HepG2 (cell line): ENCODE measurements around the gene MYLK3. TPM values are rescaled to one million over a fixed set of nuclear protein-coding genes. Genes with fewer than 3 reads are reported as not detected.

Experiments
- ATAC-seq: fragments of 200-7000 bp; cut with Tn5 transposase; 3 replicates; pipeline ENCODE4 v1.9.1; 2020; ENCODE audit warnings: mild to moderate bottlenecking, moderate library complexity
- BruUV-seq: library from RNA; stranded (reverse); fragments of 400-500 nt; replicated peaks from 2 replicates; lab custom pipeline; 2021; lab: Mats Ljungman, UMichigan
- CTCF ChIA-PET: fragments of 300-600 bp; formaldehyde crosslinking; extraction: SDS; loops from one replicate; lab custom pipeline; 2021; ENCODE audit warnings: low total read pairs, inconsistent platforms, low intra/inter-chr PET ratio; lab: Yijun Ruan, JAX
- POLR2A ChIA-PET: fragments of 350-600 bp; sonication (Branson Sonifier 250); formaldehyde crosslinking; loops from one replicate; lab custom pipeline; 2020; ENCODE audit warnings: antibody characterized with exemption, inconsistent platforms; lab: Yijun Ruan, JAX
- DNase-seq: peaks from one replicate; pipeline ENCODE4 v3.0.0-alpha.2; 2015; ENCODE audit warnings: low spot score
- FAIRE-seq: peaks from 3 replicates; lab custom pipeline; 2011; peaks lifted over from hg19 to GRCh38; lab: Jason Lieb, UNC
- H2AFZ ChIP-seq: one replicate; pipeline ENCODE4 v1.6.1; 2011; ENCODE audit warnings: low read length, inconsistent platforms
- H3K27ac ChIP-seq: fragments of 300-600 bp; 3 replicates; pipeline ENCODE4 v1.8.0; 2011; ENCODE audit warnings: mixed run types, mild to moderate bottlenecking, mixed read lengths, low read length, inconsistent platforms; ENCODE audit not compliant: insufficient read depth; ENCODE audit errors: extremely low read length
- H3K27me3 ChIP-seq, 2 experiments: fragments of 200-600 bp in 1 of 2; 2 replicates in 1 of 2; 3 replicates in 1 of 2; pipeline versions ENCODE4 v1.6.0 to v1.8.0; 2011; ENCODE audit warnings: low read length in 2 of 2, mild to moderate bottlenecking in 2 of 2, moderate library complexity in 2 of 2, inconsistent platforms in 1 of 2; ENCODE audit not compliant: insufficient read depth in 2 of 2, control insufficient read depth in 1 of 2
- H3K36me3 ChIP-seq, 2 experiments: fragments of 200-600 bp in 1 of 2; replicated peaks in 1 of 2; 2 replicates in 1 of 2; 3 replicates in 1 of 2; pipeline versions ENCODE4 v1.5.1 to v1.8.0; 2011; ENCODE audit warnings: low read length in 2 of 2, inconsistent platforms in 1 of 2; ENCODE audit not compliant: insufficient read depth in 2 of 2, control insufficient read depth in 1 of 2
- H3K4me1 ChIP-seq: 2 replicates; pipeline ENCODE4 v1.5.1; 2012; ENCODE audit warnings: low read length, inconsistent platforms; ENCODE audit not compliant: insufficient read depth
- H3K4me2 ChIP-seq: 2 replicates; pipeline ENCODE4 v1.6.0; 2011; ENCODE audit warnings: low read depth, low read length, inconsistent platforms
- H3K4me3 ChIP-seq, 3 experiments: fragments of 200-600 bp in 1 of 3; sonication (generic), shearing (Covaris generic) in 1 of 3; replicated peaks in 1 of 3; 2 replicates each; pipeline ENCODE4 v1.5.1; 2011 to 2016; ENCODE audit warnings: low read length in 3 of 3, inconsistent platforms in 2 of 3, low read depth in 2 of 3, mild to moderate bottlenecking in 2 of 3, control low read depth in 1 of 3, mixed read lengths in 1 of 3; ENCODE audit not compliant: insufficient read depth in 1 of 3
- H3K79me2 ChIP-seq: one replicate; pipeline ENCODE4 v1.6.1; 2011; ENCODE audit warnings: low read length, inconsistent platforms; ENCODE audit not compliant: insufficient read depth
- H3K9ac ChIP-seq: 2 replicates; pipeline ENCODE4 v1.6.0; 2011; ENCODE audit warnings: mild to moderate bottlenecking, low read depth, low read length, inconsistent platforms; ENCODE audit not compliant: insufficient read depth
- H3K9me3 ChIP-seq: 2 replicates; pipeline ENCODE4 v1.5.1; 2012; ENCODE audit warnings: mild to moderate bottlenecking, low read length
- H4K20me1 ChIP-seq: 2 replicates; pipeline ENCODE4 v1.6.0; 2011; ENCODE audit warnings: inconsistent platforms, mild to moderate bottlenecking, low read length, moderate library complexity; ENCODE audit not compliant: insufficient read depth
- ATF7-NPFF ChIP-seq: sonication (generic); formaldehyde crosslinking; IDR thresholded peaks from 2 replicates; pipeline ENCODE4 v1.8.1; 2023; ENCODE audit warnings: mild to moderate bottlenecking, low read depth, missing genetic modification reagents, moderate library complexity
- CHD2 ChIP-seq: IDR thresholded peaks from 2 replicates; pipeline ENCODE4 v1.6.1; 2011; ENCODE audit warnings: low read depth, low read length, improper control_type of control experiment
- HNF4A ChIP-seq: sonication (generic); formaldehyde crosslinking; IDR thresholded peaks from 2 replicates; pipeline ENCODE4 v1.4.0; 2020; ENCODE audit warnings: missing genetic modification reagents
- RBM22 ChIP-seq: fragments of 200-400 bp; formaldehyde crosslinking; optimal IDR thresholded peaks from 2 replicates; pipeline ENCODE3; 2017; ENCODE audit warnings: mild to moderate bottlenecking, low read length, moderate library complexity
- RELA ChIP-seq: sonication (generic); formaldehyde crosslinking; IDR thresholded peaks from 2 replicates; pipeline ENCODE4 v1.4.0; 2020; ENCODE audit warnings: missing genetic modification reagents
- RFX1 ChIP-seq: fragments of 450-650 bp; IDR thresholded peaks from 2 replicates; pipeline ENCODE4 v1.6.1; 2017
- ZNF605 ChIP-seq: sonication (generic); formaldehyde crosslinking; IDR thresholded peaks from 2 replicates; pipeline ENCODE4 v1.8.0; 2022; ENCODE audit warnings: mild to moderate bottlenecking, missing genetic modification reagents
- WGBS: methylation state at CpG from one replicate; pipeline ENCODE4 v1.1.6; 2017; ENCODE audit warnings: low lambda C conversion rate; 5-methylcytosine and 5-hydroxymethylcytosine counted together
- in situ Hi-C: cut with HindIII; loops from 2 replicates; pipeline ENCODE4 v1.10.0; 2017; ENCODE audit warnings: low pct_unique_long_range_greater_than_20kb; ENCODE audit not compliant: extremely low pct_ligation_motif_present
- intact Hi-C: fragments of 100-400 bp; cut with micrococcal nuclease; formaldehyde crosslinking; loops from one replicate; pipeline ENCODE4 v1.10.0; 2022; ENCODE audit not compliant: unreplicated experiment
- polyA plus RNA-seq, 8 experiments: library from polyadenylated mRNA; depleted of rRNA in 3 of 8; stranded (reverse) in 7 of 8; unstranded in 1 of 8; fragments of >200 nt; fragmentation: Illumina TruSeq in 4 of 8; extraction: Trizol in 4 of 8; gene quantifications; 2 replicates each; pipeline versions ENCODE4 v1.2.1 to v1.2.3, GENCODE V29; 2011 to 2016; ENCODE audit warnings: low read depth in 4 of 8, missing spikeins in 1 of 8, mixed read lengths in 1 of 8; ENCODE audit not compliant: insufficient read depth in 1 of 8
- total RNA-seq, 5 experiments: library from RNA; depleted of rRNA; stranded (reverse); fragments of >200 nt; fragmentation: Illumina TruSeq; extraction: Trizol; gene quantifications; 2 replicates each; pipeline ENCODE4 v1.2.3, GENCODE V29; 2016; ENCODE audit warnings: low read depth in 1 of 5
- TF ChIP-seq, protein P1 (sequence below): sonication (generic); formaldehyde crosslinking; IDR thresholded peaks from 2 replicates; pipeline ENCODE4 v1.4.0; 2020; ENCODE audit warnings: mild to moderate bottlenecking, missing genetic modification reagents, borderline replicate concordance
- TF ChIP-seq, protein P2 (sequence below): sonication (generic); formaldehyde crosslinking; IDR thresholded peaks from 2 replicates; pipeline ENCODE4 v1.8.1; 2023; ENCODE audit warnings: mild to moderate bottlenecking, missing genetic modification reagents
- TF ChIP-seq, protein P3 (sequence below): sonication (generic); formaldehyde crosslinking; IDR thresholded peaks from 2 replicates; pipeline ENCODE4 v1.4.0; 2020; ENCODE audit warnings: missing genetic modification reagents

The MYLK3 gene
- total and polyA plus RNA-seq, 2 of the 13 experiments (the other 11 are each of a cell fraction or from before 2014, with no cell fraction given), result 0.04 to 0.18 TPM

- TF ChIP-seq, protein P1, sequence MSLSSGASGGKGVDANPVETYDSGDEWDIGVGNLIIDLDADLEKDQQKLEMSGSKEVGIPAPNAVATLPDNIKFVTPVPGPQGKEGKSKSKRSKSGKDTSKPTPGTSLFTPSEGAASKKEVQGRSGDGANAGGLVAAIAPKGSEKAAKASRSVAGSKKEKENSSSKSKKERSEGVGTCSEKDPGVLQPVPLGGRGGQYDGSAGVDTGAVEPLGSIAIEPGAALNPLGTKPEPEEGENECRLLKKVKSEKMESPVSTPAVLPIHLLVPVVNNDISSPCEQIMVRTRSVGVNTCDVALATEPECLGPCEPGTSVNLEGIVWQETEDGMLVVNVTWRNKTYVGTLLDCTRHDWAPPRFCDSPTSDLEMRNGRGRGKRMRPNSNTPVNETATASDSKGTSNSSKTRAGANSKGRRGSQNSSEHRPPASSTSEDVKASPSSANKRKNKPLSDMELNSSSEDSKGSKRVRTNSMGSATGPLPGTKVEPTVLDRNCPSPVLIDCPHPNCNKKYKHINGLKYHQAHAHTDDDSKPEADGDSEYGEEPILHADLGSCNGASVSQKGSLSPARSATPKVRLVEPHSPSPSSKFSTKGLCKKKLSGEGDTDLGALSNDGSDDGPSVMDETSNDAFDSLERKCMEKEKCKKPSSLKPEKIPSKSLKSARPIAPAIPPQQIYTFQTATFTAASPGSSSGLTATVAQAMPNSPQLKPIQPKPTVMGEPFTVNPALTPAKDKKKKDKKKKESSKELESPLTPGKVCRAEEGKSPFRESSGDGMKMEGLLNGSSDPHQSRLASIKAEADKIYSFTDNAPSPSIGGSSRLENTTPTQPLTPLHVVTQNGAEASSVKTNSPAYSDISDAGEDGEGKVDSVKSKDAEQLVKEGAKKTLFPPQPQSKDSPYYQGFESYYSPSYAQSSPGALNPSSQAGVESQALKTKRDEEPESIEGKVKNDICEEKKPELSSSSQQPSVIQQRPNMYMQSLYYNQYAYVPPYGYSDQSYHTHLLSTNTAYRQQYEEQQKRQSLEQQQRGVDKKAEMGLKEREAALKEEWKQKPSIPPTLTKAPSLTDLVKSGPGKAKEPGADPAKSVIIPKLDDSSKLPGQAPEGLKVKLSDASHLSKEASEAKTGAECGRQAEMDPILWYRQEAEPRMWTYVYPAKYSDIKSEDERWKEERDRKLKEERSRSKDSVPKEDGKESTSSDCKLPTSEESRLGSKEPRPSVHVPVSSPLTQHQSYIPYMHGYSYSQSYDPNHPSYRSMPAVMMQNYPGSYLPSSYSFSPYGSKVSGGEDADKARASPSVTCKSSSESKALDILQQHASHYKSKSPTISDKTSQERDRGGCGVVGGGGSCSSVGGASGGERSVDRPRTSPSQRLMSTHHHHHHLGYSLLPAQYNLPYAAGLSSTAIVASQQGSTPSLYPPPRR (CRISPR knock-in tag), result no peak
- TF ChIP-seq, protein P2, sequence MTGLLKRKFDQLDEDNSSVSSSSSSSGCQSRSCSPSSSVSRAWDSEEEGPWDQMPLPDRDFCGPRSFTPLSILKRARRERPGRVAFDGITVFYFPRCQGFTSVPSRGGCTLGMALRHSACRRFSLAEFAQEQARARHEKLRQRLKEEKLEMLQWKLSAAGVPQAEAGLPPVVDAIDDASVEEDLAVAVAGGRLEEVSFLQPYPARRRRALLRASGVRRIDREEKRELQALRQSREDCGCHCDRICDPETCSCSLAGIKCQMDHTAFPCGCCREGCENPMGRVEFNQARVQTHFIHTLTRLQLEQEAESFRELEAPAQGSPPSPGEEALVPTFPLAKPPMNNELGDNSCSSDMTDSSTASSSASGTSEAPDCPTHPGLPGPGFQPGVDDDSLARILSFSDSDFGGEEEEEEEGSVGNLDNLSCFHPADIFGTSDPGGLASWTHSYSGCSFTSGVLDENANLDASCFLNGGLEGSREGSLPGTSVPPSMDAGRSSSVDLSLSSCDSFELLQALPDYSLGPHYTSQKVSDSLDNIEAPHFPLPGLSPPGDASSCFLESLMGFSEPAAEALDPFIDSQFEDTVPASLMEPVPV (CRISPR knock-in tag), result no peak
- TF ChIP-seq RELA (CRISPR knock-in tag) (no peak), RFX1 (no peak), ATF7-NPFF (CRISPR knock-in tag) (no peak)
These were observed 86.0 kb downstream of the MYLK3 start (continued) for GRCh38 chr16:46662123-46662522.

- in situ Hi-C loops (no loop called here), intact Hi-C loops (no loop called here)
- ATAC-seq, result peak; percentile 23; the same call in 1 of the 3 replicates
- Histone ChIP-seq H3K9ac (no peak overlapping the region), H3K9me3 (no peaks in the 10 kb centered on the region), H3K4me1 (no peaks in the 10 kb centered on the region), H3K4me3 (no peak overlapping the region), H3K79me2 (no peaks in the 10 kb centered on the region), H3K4me2 (no peak overlapping the region), H3K27ac (no peak overlapping the region), H3K36me3 (peaks cover 11 to 48% of the 10 kb centered on the region in 2 experiments), H3K27me3 (no peaks in the 10 kb centered on the region), H2AFZ (no peak overlapping the region), H4K20me1 (no peaks in the 10 kb centered on the region)
- ChIA-PET CTCF (no interaction called here), POLR2A (no interaction called here)
- 100% methylated on average over 1 of the region's 1 CpG for WGBS
- TF ChIP-seq HNF4A (CRISPR knock-in tag) (no peak), CHD2 (no peak), RBM22 (peak; percentile 77), RELA (CRISPR knock-in tag) (no peak), ZNF605 (no peak)
- TF ChIP-seq, protein P3, sequence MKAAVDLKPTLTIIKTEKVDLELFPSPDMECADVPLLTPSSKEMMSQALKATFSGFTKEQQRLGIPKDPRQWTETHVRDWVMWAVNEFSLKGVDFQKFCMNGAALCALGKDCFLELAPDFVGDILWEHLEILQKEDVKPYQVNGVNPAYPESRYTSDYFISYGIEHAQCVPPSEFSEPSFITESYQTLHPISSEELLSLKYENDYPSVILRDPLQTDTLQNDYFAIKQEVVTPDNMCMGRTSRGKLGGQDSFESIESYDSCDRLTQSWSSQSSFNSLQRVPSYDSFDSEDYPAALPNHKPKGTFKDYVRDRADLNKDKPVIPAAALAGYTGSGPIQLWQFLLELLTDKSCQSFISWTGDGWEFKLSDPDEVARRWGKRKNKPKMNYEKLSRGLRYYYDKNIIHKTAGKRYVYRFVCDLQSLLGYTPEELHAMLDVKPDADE, result no peak
- no TSS peak for BruUV-seq
- no peak for DNase-seq
- no peak for FAIRE-seq
These were observed 89.2 kb downstream of the MYLK3 start for GRCh38 chr16:46658925-46659324.
